GM18909 (cell line): Measurements from ENCODE around the gene FEM1A.
"Not testable (repeated sequence)": the region's sequence is repeated elsewhere in the genome, so short reads cannot be mapped to it uniquely, and the experiment has no call there.

Experiments used
- ATAC-seq: cut with Tn5 transposase; IDR thresholded peaks from one replicate; pipeline ENCODE4 v1.9.1; 2021; ENCODE audit warnings: mild to moderate bottlenecking; ENCODE audit not compliant: unreplicated experiment, poor library complexity

The FEM1A gene

DNA sequence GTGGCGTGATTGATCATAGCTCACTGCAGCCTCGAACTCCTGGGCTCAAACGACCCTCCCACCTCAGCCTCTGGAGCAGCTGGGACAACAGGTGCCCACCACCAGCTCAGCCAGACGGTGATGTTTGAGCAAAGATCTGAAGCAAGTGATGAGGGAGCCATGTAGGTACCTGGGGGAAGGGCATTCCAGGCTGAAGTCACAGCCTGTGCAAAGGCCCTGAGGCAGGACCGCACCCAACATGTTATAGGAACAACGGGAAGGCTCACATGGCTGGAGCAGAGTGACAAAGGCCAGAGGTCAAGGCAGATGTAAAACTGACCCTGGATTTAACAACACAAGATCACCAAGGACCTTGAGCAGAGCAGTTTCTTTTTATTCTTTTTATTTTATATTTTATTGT, 14.8 kb downstream of the FEM1A start:
- no peak for ATAC-seq

DNA sequence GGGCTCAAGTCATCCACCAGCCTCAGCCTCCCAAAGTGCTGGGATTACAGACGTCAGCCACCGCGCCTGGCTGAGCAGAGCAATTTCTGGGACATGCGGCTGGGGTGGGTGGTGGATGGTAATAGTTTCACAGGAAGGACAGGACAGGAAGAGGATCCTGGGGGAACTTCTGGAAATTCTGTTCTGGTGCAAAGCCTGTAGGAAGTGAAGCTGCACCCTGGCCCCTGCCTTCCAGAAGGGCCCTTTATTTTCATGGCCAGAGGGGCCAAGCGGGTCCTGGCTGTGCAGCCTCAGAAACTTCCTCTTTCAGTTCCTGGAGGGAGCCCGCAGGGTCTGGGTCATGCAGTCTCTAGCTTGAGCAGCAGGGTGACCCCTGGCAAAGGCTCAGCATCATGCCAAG, 15.7 kb downstream of the FEM1A start:
- no peak for ATAC-seq

GRCh38 chr19:4811328-4812131, 20.0 kb downstream of the FEM1A start:
- no peak for ATAC-seq

DNA sequence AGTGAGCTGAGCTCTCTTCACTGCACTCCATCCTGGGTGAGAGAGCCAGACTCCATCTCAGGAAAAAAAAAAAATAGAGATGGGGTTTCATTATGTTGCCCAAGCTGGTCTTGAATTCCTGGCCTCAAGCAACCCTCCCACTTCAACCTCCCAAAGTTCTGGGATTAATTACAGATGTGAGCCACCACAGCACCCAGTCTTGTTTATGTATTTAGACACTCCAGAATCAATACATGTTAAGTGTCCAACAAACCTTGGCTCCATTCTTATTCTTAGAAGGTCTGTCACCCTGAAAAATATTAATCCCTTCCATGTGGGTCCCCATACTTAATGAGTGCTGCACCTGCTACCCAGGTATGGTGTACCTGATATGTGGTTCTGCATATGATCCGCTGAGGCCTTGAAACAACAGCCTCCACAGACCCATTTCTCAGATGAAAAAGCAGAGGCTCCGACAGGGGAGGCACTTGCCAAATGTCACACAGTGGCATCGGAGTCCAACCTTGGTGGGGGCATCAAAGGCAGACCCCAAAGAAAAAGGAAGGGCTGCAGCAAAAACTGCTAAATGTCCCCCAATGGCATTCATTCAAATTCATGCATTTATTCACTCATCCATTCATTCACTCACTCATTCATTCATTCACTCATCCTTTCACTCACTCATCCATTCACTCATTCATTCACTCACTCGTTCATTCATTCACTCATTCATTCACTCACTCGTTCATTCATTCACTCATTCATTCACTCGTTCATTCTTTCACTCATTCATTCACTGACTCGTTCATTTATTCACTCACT, 23.3 kb downstream of the FEM1A start:
- ATAC-seq = no peak

DNA sequence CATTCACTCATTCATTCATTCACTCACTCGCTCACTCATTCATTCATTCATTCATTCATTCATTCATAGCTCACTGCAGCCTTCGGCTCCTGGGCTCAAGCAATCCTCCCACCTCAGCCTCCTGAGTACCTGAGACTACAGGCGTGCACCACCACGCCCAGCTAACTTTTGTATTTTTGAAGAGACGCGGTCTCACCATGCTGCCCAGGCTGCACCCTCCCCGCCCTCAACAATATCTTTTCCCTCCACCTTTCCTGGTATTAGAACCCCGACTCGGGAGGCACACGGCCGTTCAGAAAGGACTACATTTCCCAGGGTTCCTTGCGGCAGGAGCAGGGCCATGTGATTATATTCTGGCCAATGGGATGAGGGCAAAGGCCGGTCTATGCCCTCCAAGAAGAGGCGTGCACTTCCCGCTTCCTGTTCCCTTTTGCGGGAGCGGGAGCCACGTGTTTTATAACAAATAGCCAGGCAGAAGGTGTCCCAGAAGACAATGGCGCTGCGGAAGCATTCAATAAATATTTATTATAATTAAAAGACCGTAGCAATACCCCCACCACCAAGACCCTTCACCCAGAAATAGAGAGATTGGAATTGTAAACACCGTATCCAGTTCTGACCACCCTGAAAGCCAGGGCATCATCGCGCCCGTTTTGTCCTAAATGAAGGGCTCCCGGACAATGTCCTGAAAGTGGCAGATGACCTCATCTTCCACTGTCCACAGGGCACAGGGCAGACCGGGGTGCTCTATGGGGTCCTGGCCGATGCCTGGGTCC, 24.1 kb downstream of the FEM1A start:
- peak; percentile 51 for ATAC-seq

DNA sequence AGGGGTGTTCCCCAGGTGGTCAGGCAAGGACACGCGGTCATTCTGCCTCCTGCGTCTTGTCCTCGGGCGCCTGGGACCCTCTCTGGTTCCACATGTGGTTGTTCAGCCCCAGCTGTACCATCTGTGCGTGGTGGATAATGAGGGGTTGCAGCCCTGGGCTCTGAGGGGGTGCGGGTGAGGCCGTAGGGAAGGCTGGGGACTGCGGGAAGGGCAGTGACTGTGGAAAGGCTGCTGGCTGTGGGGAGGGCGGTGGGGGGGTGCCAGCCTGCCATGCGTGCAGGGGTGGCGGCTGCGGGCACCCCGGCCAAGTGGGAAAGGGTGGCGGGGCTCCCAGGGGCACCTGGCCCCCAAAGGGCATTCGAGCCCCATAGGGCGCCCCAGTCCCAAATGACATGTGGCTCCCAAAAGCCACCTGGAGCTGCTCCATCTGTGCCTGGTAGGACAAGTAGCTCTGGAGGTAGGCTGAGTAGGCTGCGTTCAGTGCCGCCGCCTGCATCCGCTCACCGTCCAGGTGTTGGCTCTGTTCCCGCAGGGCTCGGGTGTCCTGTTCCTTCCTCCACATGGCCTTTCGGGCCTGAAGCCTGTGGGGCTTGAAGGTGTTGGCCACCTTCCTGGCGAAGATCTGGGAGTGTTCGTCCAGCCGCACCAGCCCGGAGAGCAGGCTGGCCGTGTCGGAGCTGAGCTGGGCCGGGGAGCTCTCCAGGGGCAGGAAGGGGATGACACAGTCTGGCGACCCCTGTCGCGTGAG, 24.8 kb downstream of the FEM1A start:
- ATAC-seq = no peak

- ATAC-seq = no peak
Measured at GRCh38 chr19:4816950-4817278, 25.4 kb downstream of the FEM1A start.

GRCh38 chr19:4817467-4818277, 26.1 kb downstream of the FEM1A start:
- ATAC-seq = no peak

DNA sequence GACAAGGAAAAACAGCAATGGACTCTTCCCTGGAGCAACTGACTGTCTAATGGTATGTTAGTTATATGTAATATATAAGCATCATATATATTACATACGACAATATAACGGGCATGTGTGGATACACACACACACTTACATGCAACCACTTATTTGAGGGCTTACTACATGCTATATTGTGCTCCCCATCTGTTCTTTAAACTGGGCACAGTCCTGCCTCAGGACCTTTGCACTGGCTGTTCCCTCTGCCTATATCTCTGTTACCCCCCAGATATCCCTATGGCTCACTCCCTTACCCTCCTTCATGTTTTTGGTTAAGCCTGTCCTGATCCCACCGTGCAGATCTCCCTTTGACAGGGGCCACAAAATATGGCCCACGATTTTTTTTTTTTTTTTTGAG, 29.7 kb downstream of the FEM1A start:
- no peak for ATAC-seq

- not testable (repeated sequence) for ATAC-seq
Measured at GRCh38 chr19:4822354-4822753, 30.8 kb downstream of the FEM1A start.

GRCh38 chr19:4823577-4823976, 32.0 kb downstream of the FEM1A start:
- ATAC-seq = no peak

DNA sequence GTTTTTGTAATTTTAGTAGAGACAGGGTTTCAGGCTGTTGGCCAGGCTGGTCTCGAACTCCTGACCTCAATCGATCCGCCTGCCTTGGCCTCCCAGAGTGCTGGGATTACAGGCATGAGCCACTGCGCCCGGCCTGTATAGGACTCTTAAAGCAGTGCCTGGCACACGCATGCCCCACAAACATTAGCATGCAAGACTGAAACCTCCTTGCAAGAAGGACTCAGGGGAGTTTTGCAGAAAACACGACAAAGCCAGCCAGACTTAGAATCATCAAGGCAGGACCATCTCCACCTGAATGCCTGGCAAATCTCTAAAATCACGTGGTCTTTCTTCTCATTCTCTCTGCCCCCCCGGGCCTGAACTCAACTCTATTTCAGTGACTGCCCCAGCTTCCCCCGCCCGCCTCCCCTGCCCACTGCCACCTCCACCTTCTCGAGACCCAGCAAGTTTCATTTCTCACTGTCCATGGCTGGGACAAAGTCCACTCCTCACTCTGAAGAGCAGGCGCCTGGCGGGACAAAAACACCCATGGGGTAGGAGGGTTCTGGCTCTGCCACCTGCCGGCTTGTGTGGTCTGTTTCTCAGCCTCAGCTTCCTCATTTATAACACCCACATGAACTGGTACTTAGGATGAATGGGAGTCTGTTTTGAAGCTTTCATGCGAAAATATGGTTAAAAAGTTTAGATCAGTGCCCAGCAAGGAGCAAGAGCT, 37.6 kb downstream of the FEM1A start:
- no peak for ATAC-seq

GRCh38 chr19:4830332-4830731, 38.8 kb downstream of the FEM1A start:
- no peak for ATAC-seq

DNA sequence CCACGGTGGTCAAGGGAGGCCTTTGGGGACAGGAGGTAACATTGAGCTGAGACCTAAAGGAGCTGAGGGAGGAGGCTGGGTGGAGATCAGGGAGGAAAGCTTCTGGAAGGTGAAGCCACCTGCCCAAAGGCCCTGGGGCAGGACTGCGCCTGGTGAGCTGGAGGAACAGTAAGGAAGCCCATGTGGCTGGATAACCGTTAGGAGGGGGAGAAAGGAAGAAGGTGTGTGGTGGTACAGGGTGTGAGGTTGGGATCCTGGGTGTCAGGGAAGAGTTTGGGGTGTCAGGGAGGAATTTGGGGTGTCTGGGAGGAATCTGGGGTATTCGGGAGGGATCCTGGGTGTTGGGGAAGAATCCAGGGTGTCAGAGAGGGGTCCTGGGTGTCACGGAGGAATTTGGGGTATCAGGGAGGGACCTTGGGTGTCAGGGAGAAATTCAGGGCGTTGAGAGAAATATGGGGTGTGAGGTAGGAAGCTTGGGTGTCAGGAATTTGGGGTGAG, 39.3 kb downstream of the FEM1A start:
- ATAC-seq = no peak

GRCh38 chr19:4831304-4831978, 39.9 kb downstream of the FEM1A start, which contains the start of gene TICAM1:
Gene TICAM1, minus strand, starts transcription at chr19:4831712. Its CDS starts 13,335 bp downstream, at chr19:4818377.
- peak; percentile 74 for ATAC-seq

- ATAC-seq = not testable (repeated sequence)
Measured at GRCh38 chr19:4831979-4832340, 40.4 kb downstream of the FEM1A start.

DNA sequence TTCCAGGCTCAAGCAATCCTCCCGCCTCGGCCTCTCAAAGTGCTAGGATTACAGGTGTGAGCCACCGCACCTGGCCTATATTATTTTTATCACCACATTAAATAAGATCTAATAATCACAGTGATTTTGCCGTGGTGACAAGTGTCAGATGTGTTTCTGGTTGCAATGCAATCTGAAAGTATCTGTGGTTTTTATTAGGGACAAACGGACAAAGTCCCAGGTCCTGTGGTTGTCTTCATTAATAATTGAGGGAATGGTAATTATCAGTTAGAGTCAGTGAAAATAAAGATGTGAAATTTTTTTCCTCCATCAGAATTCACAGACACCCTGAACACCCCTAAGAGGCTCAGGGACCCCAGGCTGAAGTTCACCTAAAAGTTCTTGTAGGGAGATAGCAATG, 41.2 kb downstream of the FEM1A start:
- no peak for ATAC-seq

GRCh38 chr19:4839192-4839591, 47.7 kb downstream of the FEM1A start:
- no peak for ATAC-seq
